ENCODE measurements around the gene KRT73.

KRT73 gene

GRCh38 chr12:52615912-52616311 is 2.4 kb downstream of the KRT73 start:
- Histone ChIP-seq H3K9me3 (ENCODE audit: severe bottlenecking) (no peaks in the 10 kb centered on the region), H3K27me3 (ENCODE audit: insufficient read depth, poor library complexity, severe bottlenecking) (no peaks in the 10 kb centered on the region), H3K27ac (ENCODE audit: poor library complexity, severe bottlenecking) (no peak overlapping the region), H3K36me3 (ENCODE audit: low read depth) (no peaks in the 10 kb centered on the region), H3K4me3 (ENCODE audit: severe bottlenecking) (no peak overlapping the region), H3K4me1 (ENCODE audit: insufficient read depth, poor library complexity, severe bottlenecking) (no peaks in the 10 kb centered on the region)
- TF ChIP-seq CTCF (IDR thresholded peaks at IDR 0.05; ENCODE audit: poor library complexity, severe bottlenecking), result no peak
- DNase-seq (ENCODE audit: low spot score), result no peak
- no peak for ATAC-seq (ENCODE audit: low read depth)

GRCh38 chr12:52615208-52615868 is 3.0 kb downstream of the KRT73 start:
- no peak for TF ChIP-seq CTCF (IDR thresholded peaks at IDR 0.05; ENCODE audit: poor library complexity, severe bottlenecking)
- no peak for DNase-seq (ENCODE audit: low spot score)
- H3K27ac ChIP-seq (ENCODE audit: poor library complexity, severe bottlenecking), result no peak overlapping the region
- no peak overlapping the region for H3K4me3 ChIP-seq (ENCODE audit: severe bottlenecking)
- H3K9me3 ChIP-seq (ENCODE audit: severe bottlenecking), result no peaks in the 10 kb centered on the region
- no peaks in the 10 kb centered on the region for H3K4me1 ChIP-seq (ENCODE audit: insufficient read depth, poor library complexity, severe bottlenecking)
- no peaks in the 10 kb centered on the region for H3K27me3 ChIP-seq (ENCODE audit: insufficient read depth, poor library complexity, severe bottlenecking)
- H3K36me3 ChIP-seq (ENCODE audit: low read depth), result no peaks in the 10 kb centered on the region
- ATAC-seq (ENCODE audit: low read depth), result no peak

GRCh38 chr12:52614381-52615207 is 3.8 kb downstream of the KRT73 start:
- Histone ChIP-seq H3K9me3 (ENCODE audit: severe bottlenecking) (no peaks in the 10 kb centered on the region), H3K27ac (ENCODE audit: poor library complexity, severe bottlenecking) (no peak overlapping the region), H3K4me3 (ENCODE audit: severe bottlenecking) (no peak overlapping the region), H3K36me3 (ENCODE audit: low read depth) (no peaks in the 10 kb centered on the region), H3K27me3 (ENCODE audit: insufficient read depth, poor library complexity, severe bottlenecking) (no peaks in the 10 kb centered on the region), H3K4me1 (ENCODE audit: insufficient read depth, poor library complexity, severe bottlenecking) (no peaks in the 10 kb centered on the region)
- no peak for TF ChIP-seq CTCF (IDR thresholded peaks at IDR 0.05; ENCODE audit: poor library complexity, severe bottlenecking)
- DNase-seq (ENCODE audit: low spot score) (no peak), ATAC-seq (ENCODE audit: low read depth) (no peak)

- no peaks in the 10 kb centered on the region for H3K4me1 ChIP-seq (ENCODE audit: insufficient read depth, poor library complexity, severe bottlenecking)
- no peak overlapping the region for H3K27ac ChIP-seq (ENCODE audit: poor library complexity, severe bottlenecking)
- TF ChIP-seq CTCF (IDR thresholded peaks at IDR 0.05; ENCODE audit: poor library complexity, severe bottlenecking), result no peak
Observed at GRCh38 chr12:52613384-52614030, 4.9 kb downstream of the KRT73 start.

More at GRCh38 chr12:52613384-52614030, 4.9 kb downstream of the KRT73 start:
- Histone ChIP-seq H3K9me3 (ENCODE audit: severe bottlenecking) (no peaks in the 10 kb centered on the region), H3K4me3 (ENCODE audit: severe bottlenecking) (no peak overlapping the region), H3K36me3 (ENCODE audit: low read depth) (no peaks in the 10 kb centered on the region), H3K27me3 (ENCODE audit: insufficient read depth, poor library complexity, severe bottlenecking) (no peaks in the 10 kb centered on the region)
- ATAC-seq (ENCODE audit: low read depth) (no peak), DNase-seq (ENCODE audit: low spot score) (no peak)

Measured in RWPE2 (cell line).